ENCODE results near the gene GALNT9. TPM values are rescaled to one million over a fixed set of nuclear protein-coding genes. Genes with fewer than 3 reads are reported as not detected.

The GALNT9 gene
- polyA plus RNA-seq, 1 of the 3 experiments (the other 2 are of a cell fraction) = not detected

DNA sequence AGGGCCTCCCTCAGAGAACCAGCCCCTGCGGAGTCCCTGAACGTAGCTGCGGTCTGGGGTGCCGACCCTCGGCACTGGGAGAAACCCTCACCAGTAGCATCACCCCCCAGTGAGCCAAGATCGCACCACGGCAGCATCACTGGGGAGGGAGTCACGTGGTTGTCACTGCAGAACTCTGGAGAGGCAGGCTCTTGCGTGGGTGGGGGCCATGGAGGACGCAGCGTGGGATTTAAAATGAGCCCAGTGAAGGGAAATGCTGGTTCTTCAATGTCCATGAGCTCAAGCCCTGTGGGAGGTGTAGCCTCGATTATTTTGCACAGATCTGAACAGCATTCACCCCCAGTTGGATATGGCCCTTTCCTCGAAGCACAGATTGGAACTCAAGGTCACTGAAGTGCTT lies 3.9 kb upstream of the GALNT9 start:
- no peak for TF ChIP-seq JUND (IDR thresholded peaks at IDR 0.05)
- TF ChIP-seq SMC3 (IDR thresholded peaks at IDR 0.05; ENCODE audit: low read depth, low read length) = no peak
- Histone ChIP-seq H2AFZ (ENCODE audit: low read depth) (no peak overlapping the region), H3K9me2 (no peaks in the 10 kb centered on the region), H3K9ac (no peak overlapping the region), H3K79me2 (ENCODE audit: insufficient read depth) (no peaks in the 10 kb centered on the region), H3K4me1 (ENCODE audit: control insufficient read depth in 1 of 2, insufficient read depth in 2 of 2, low read depth in 1 of 2, low read length in 1 of 2) (no peaks in the 10 kb centered on the region), H3K4me2 (no peak overlapping the region), H3K4me3 (ENCODE audit: low read depth in 2 of 2, low read length in 1 of 2) (no peak overlapping the region), H3F3A (replicated peaks; ENCODE audit: insufficient read depth) (peaks cover 3% of the 10 kb centered on the region), H3K9me3 (no peaks in the 10 kb centered on the region), H3K27me3 (ENCODE audit: insufficient read depth) (peaks cover 90% of the 10 kb centered on the region), H3K27ac (ENCODE audit: low read depth in 2 of 2, low read length in 1 of 2) (no peak overlapping the region), H3K36me3 (replicated peaks in 1 of 2; ENCODE audit: control insufficient read depth in 1 of 2, insufficient read depth in 2 of 2, low read length in 1 of 2) (no peaks in the 10 kb centered on the region), H4K20me1 (ENCODE audit: insufficient read depth) (peaks cover 3% of the 10 kb centered on the region; the same call in 1 of the 2 replicates)
- DNase-seq = no peak
- POLR2A ChIA-PET = no interaction called here
- CTCF ChIA-PET = no interaction called here
- 44% methylated on average over 13 of the region's 13 CpGs for whole genome bisulfite sequencing (ENCODE audit: low lambda C conversion rate)

DNA sequence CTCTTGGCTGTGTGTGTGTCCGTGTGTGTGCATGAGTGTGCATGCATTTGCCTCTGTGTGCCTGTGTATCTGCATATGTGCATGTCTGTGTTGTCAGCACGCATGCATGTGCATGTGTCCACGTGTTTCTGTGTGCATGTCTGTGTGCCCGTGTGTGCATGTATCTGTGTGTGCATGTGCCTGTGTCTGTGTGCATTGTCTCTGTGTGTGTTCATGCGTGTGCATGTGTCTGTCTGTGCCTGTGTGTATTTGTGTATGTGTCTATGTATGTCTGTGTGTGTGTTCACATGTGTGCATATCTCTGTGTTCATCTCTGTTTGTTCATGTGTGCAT lies 1.1 kb upstream of the GALNT9 start:
- Histone ChIP-seq H3F3A (replicated peaks; ENCODE audit: insufficient read depth) (peaks cover 10% of the 10 kb centered on the region), H3K27ac (ENCODE audit: low read depth in 2 of 2, low read length in 1 of 2) (no peak overlapping the region), H3K9me2 (no peaks in the 10 kb centered on the region), H3K9me3 (no peaks in the 10 kb centered on the region), H3K4me3 (ENCODE audit: low read depth in 2 of 2, low read length in 1 of 2) (no peak overlapping the region), H3K4me2 (no peak overlapping the region), H3K79me2 (ENCODE audit: insufficient read depth) (no peaks in the 10 kb centered on the region), H4K20me1 (ENCODE audit: insufficient read depth) (peaks cover 6% of the 10 kb centered on the region; the same call in 1 of the 2 replicates), H3K9ac (no peak overlapping the region), H2AFZ (ENCODE audit: low read depth) (no peak overlapping the region), H3K4me1 (ENCODE audit: control insufficient read depth in 1 of 2, insufficient read depth in 2 of 2, low read depth in 1 of 2, low read length in 1 of 2) (0 out of 4 replicates have a peak, but pooled peaks cover 0 to 5% of the 10 kb centered on the region in 2 experiments), H3K27me3 (ENCODE audit: insufficient read depth) (peaks cover 87% of the 10 kb centered on the region), H3K36me3 (replicated peaks in 1 of 2; ENCODE audit: control insufficient read depth in 1 of 2, insufficient read depth in 2 of 2, low read length in 1 of 2) (no peaks in the 10 kb centered on the region)
- ChIA-PET CTCF (no interaction called here), POLR2A (interaction anchor here (0.6 kb wide), 1 partner anchor 20 kb away, joined by 3 read pairs; no protein-coding TSS in a partner anchor)
- DNase-seq = no peak
- TF ChIP-seq, protein P1, sequence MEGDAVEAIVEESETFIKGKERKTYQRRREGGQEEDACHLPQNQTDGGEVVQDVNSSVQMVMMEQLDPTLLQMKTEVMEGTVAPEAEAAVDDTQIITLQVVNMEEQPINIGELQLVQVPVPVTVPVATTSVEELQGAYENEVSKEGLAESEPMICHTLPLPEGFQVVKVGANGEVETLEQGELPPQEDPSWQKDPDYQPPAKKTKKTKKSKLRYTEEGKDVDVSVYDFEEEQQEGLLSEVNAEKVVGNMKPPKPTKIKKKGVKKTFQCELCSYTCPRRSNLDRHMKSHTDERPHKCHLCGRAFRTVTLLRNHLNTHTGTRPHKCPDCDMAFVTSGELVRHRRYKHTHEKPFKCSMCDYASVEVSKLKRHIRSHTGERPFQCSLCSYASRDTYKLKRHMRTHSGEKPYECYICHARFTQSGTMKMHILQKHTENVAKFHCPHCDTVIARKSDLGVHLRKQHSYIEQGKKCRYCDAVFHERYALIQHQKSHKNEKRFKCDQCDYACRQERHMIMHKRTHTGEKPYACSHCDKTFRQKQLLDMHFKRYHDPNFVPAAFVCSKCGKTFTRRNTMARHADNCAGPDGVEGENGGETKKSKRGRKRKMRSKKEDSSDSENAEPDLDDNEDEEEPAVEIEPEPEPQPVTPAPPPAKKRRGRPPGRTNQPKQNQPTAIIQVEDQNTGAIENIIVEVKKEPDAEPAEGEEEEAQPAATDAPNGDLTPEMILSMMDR (IDR thresholded peaks at IDR 0.05) = no peak
- no peak for TF ChIP-seq YY1 (IDR thresholded peaks at IDR 0.05; ENCODE audit: low read depth)
- no peak for TF ChIP-seq EZH2phosphoT487 (IDR thresholded peaks at IDR 0.05; ENCODE audit: borderline replicate concordance, low read depth)
- TF ChIP-seq, protein P2, sequence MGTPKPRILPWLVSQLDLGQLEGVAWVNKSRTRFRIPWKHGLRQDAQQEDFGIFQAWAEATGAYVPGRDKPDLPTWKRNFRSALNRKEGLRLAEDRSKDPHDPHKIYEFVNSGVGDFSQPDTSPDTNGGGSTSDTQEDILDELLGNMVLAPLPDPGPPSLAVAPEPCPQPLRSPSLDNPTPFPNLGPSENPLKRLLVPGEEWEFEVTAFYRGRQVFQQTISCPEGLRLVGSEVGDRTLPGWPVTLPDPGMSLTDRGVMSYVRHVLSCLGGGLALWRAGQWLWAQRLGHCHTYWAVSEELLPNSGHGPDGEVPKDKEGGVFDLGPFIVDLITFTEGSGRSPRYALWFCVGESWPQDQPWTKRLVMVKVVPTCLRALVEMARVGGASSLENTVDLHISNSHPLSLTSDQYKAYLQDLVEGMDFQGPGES (IDR thresholded peaks at IDR 0.05; ENCODE audit: low read depth, low read length) = no peak
- 37% methylated on average over 2 of the region's 5 CpGs for WGBS (ENCODE audit: low lambda C conversion rate)

DNA sequence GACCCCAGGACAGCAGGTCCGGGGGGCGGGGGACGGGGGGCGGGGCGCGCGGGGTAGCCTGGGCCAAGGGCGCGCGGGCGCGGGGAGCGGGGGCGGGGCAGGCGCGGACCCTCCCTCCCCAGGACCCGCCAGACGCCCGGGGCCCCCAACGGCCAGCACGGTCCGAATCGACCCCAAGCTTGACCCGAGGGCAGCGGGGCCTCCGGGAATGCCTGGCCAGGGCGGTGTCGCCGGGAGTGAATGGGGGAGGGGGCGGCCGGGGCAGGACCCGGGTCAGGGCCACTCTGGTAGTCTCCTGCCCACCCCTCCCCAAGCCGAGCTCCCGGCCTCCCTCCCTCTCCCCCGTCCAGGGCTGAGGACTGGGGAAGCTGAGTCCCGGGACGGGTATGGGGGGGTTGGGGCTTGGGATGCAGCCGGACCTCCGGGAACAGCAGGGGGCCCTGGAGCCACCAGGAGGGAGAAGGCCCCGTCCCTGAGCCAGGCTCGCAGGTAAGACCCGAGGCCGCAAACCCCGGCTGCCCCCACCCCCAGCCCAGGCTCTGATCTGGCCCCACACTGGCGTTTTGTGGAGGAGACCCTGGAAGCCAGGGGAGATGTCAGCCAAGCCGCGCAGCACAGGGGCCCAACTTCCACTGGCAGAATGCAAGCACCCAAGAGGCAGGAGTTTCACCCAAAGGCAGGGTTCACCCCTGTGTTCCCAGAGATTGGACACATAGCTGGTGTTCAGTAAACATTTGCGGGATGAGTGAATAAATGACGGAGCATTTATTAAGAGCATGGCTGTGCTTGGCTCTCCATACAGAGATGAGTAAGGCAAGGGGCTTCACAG lies 545 bp upstream of the GALNT9 start:
- Histone ChIP-seq H3K36me3 (replicated peaks in 1 of 2; ENCODE audit: control insufficient read depth in 1 of 2, insufficient read depth in 2 of 2, low read length in 1 of 2) (no peaks in the 10 kb centered on the region), H4K20me1 (ENCODE audit: insufficient read depth) (peaks cover 6% of the 10 kb centered on the region; the same call in 1 of the 2 replicates), H3K9me3 (no peaks in the 10 kb centered on the region), H3K4me2 (no peak overlapping the region), H3K27ac (ENCODE audit: low read depth in 2 of 2, low read length in 1 of 2) (no peak overlapping the region), H3F3A (replicated peaks; ENCODE audit: insufficient read depth) (peaks cover 10% of the 10 kb centered on the region), H3K9me2 (no peaks in the 10 kb centered on the region), H3K79me2 (ENCODE audit: insufficient read depth) (no peaks in the 10 kb centered on the region), H3K4me3 (ENCODE audit: low read depth in 2 of 2, low read length in 1 of 2) (no peak overlapping the region), H3K9ac (no peak overlapping the region), H3K4me1 (ENCODE audit: control insufficient read depth in 1 of 2, insufficient read depth in 2 of 2, low read depth in 1 of 2, low read length in 1 of 2) (0 out of 4 replicates have a peak, but pooled peaks cover 0 to 5% of the 10 kb centered on the region in 2 experiments), H3K27me3 (ENCODE audit: insufficient read depth) (peaks cover 88% of the 10 kb centered on the region), H2AFZ (ENCODE audit: low read depth) (no peak overlapping the region)
- 3% methylated on average over 23 of the region's 49 CpGs for WGBS (ENCODE audit: low lambda C conversion rate)
- CTCF ChIA-PET = no interaction called here
- POLR2A ChIA-PET = no interaction called here
- no peak for TF ChIP-seq RCOR1 (IDR thresholded peaks at IDR 0.05; ENCODE audit: low read length)
- no peak for TF ChIP-seq JUND (IDR thresholded peaks at IDR 0.05)
- TF ChIP-seq GATA2 (CRISPR knock-in tag; IDR thresholded peaks at IDR 0.05) = no peak
- TF ChIP-seq RXRA (IDR thresholded peaks at IDR 0.05; ENCODE audit: borderline replicate concordance, low read depth) = no peak
- no peak for TF ChIP-seq FOXM1 (IDR thresholded peaks at IDR 0.05; ENCODE audit: low read depth)
- TF ChIP-seq, protein P2 (IDR thresholded peaks at IDR 0.05; ENCODE audit: low read depth, low read length) = no peak
- TF ChIP-seq RFX5 (IDR thresholded peaks at IDR 0.05; ENCODE audit: low read length) = no peak
- no peak for TF ChIP-seq MEF2A (IDR thresholded peaks at IDR 0.05; ENCODE audit: borderline replicate concordance, low read depth)
- TF ChIP-seq EZH2phosphoT487 (IDR thresholded peaks at IDR 0.05; ENCODE audit: borderline replicate concordance, low read depth) = no peak
- no peak for TF ChIP-seq RAD21 (IDR thresholded peaks at IDR 0.05; ENCODE audit: low read length)
- TF ChIP-seq FOXJ3 (CRISPR knock-in tag; IDR thresholded peaks at IDR 0.05) = no peak
- TF ChIP-seq, protein P3, sequence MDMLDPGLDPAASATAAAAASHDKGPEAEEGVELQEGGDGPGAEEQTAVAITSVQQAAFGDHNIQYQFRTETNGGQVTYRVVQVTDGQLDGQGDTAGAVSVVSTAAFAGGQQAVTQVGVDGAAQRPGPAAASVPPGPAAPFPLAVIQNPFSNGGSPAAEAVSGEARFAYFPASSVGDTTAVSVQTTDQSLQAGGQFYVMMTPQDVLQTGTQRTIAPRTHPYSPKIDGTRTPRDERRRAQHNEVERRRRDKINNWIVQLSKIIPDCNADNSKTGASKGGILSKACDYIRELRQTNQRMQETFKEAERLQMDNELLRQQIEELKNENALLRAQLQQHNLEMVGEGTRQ (IDR thresholded peaks at IDR 0.05; ENCODE audit: borderline replicate concordance, low read depth, low read length) = no peak
- no peak for TF ChIP-seq ELF1 (IDR thresholded peaks at IDR 0.05)
- no peak for TF ChIP-seq NRF1 (IDR thresholded peaks at IDR 0.05; ENCODE audit: low read depth, low read length)
- no peak for DNase-seq

Measured in SK-N-SH (cell line).